Measurements from ENCODE around the gene PTBP3. TPM values are rescaled to one million over a fixed set of nuclear protein-coding genes. Genes with fewer than 3 reads are reported as not detected.
A peak's percentile ranks its signal among the peaks of the same experiment; 100 is the strongest.

The PTBP3 gene
- 24.0 TPM for polyA plus RNA-seq (2013, experiment 1 of 2)
- polyA plus RNA-seq (2013, experiment 2 of 2) = 23.4 TPM

GRCh38 chr9:112332977-112333638, at the start of gene PTBP3:
TSS of gene PTBP3 (minus strand) at chr9:112333619. CDS start at chr9:112297865, 35,754 bp downstream.
- no peaks in the 10 kb centered on the region for H3K27me3 ChIP-seq (ENCODE audit: control insufficient read depth in 3 of 3, insufficient read depth in 3 of 3, low read depth in 1 of 3, low read length in 3 of 3)
- H3K9ac ChIP-seq (ENCODE audit: low read depth, low read length, poor library complexity) = peak within 1 kb of the TSS; percentile 99
- no peaks in the 10 kb centered on the region for H3K9me3 ChIP-seq (replicated peaks in 1 of 2; ENCODE audit: control insufficient read depth in 2 of 2, insufficient read depth in 1 of 2, low read depth in 1 of 2, low read length in 2 of 2)
- H2AFZ ChIP-seq (ENCODE audit: low read length) = peak within 1 kb of the TSS; percentile 98
- peak within 1 kb of the TSS; percentile 100 for H2BK15ac ChIP-seq (ENCODE audit: low read length)
- H3K23ac ChIP-seq (ENCODE audit: low read depth, low read length, poor library complexity) = peak within 1 kb of the TSS; percentile 100
- peak within 1 kb of the TSS; percentile 98 for H3K18ac ChIP-seq (ENCODE audit: low read length)
- peak within 1 kb of the TSS; percentile 92 to 94 for H3K4me3 ChIP-seq (ENCODE audit: low read length in 2 of 2)
- H2BK12ac ChIP-seq (ENCODE audit: low read length) = no peak within 1 kb of the TSS
- WGBS, 2 donors (ENCODE audit: extremely low coverage in 2 of 2, insufficient read length in 2 of 2, insufficient replicate concordance in 1 of 2) = no CpG with 5 or more reads among the region's 90 CpGs
- peaks cover 0 to 3% of the 10 kb centered on the region in 2 donors for H3K4me1 ChIP-seq (ENCODE audit: control insufficient read depth in 2 of 2, insufficient read depth in 1 of 2, low read depth in 1 of 2, low read length in 2 of 2)
- H3K4me2 ChIP-seq (ENCODE audit: insufficient read depth, low read length, poor library complexity, severe bottlenecking) = peak within 1 kb of the TSS; percentile 54
- H3K36me3 ChIP-seq (replicated peaks in 1 of 2; ENCODE audit: control insufficient read depth in 2 of 2, insufficient read depth in 2 of 2, low read length in 2 of 2) = peaks cover 0 to 2% of the 10 kb centered on the region in 2 donors
- no peak within 1 kb of the TSS for H4K8ac ChIP-seq (ENCODE audit: low read depth, low read length)
- peak within 1 kb of the TSS; percentile 95 for H2BK5ac ChIP-seq (ENCODE audit: low read length)
- H3K27ac ChIP-seq (replicated peaks; ENCODE audit: low read length) = peak within 1 kb of the TSS; percentile 98
- H3K14ac ChIP-seq (ENCODE audit: low read length) = peak within 1 kb of the TSS; percentile 94
- H3K4ac ChIP-seq (ENCODE audit: low read length) = peak within 1 kb of the TSS; percentile 84
- no peaks in the 10 kb centered on the region for H3K79me1 ChIP-seq (ENCODE audit: low read depth, low read length)
- H4K91ac ChIP-seq (ENCODE audit: low read depth, low read length, poor library complexity) = no peak within 1 kb of the TSS
- no peak within 1 kb of the TSS for H2BK120ac ChIP-seq (ENCODE audit: low read depth, low read length)
- peak; percentile 70 for DNase-seq (ENCODE audit: low spot score)
- H2AK5ac ChIP-seq (ENCODE audit: low read depth, low read length) = no peak within 1 kb of the TSS

- peaks cover 1 to 4% of the 10 kb centered on the region in 2 donors for H3K4me1 ChIP-seq (ENCODE audit: control insufficient read depth in 2 of 2, insufficient read depth in 1 of 2, low read depth in 1 of 2, low read length in 2 of 2)
- peaks cover 7% of the 10 kb centered on the region for H3K79me1 ChIP-seq (ENCODE audit: low read depth, low read length)
- no peak overlapping the region for H3K9ac ChIP-seq (ENCODE audit: low read depth, low read length, poor library complexity)
- no peak overlapping the region for H2AFZ ChIP-seq (ENCODE audit: low read length)
- H3K36me3 ChIP-seq (replicated peaks in 1 of 2; ENCODE audit: control insufficient read depth in 2 of 2, insufficient read depth in 2 of 2, low read length in 2 of 2) = peaks cover 0 to 26% of the 10 kb centered on the region in 2 donors
- H2BK5ac ChIP-seq (ENCODE audit: low read length) = no peak overlapping the region
- no peak overlapping the region for H2BK120ac ChIP-seq (ENCODE audit: low read depth, low read length)
- no peak overlapping the region for H3K4ac ChIP-seq (ENCODE audit: low read length)
- H4K91ac ChIP-seq (ENCODE audit: low read depth, low read length, poor library complexity) = no peak overlapping the region
- no peak overlapping the region for H3K4me2 ChIP-seq (ENCODE audit: insufficient read depth, low read length, poor library complexity, severe bottlenecking)
- WGBS, 2 donors (ENCODE audit: extremely low coverage in 2 of 2, insufficient read length in 2 of 2, insufficient replicate concordance in 1 of 2) = no CpG with 5 or more reads among the region's 11 CpGs
- H3K27me3 ChIP-seq (ENCODE audit: control insufficient read depth in 3 of 3, insufficient read depth in 3 of 3, low read depth in 1 of 3, low read length in 3 of 3) = peaks cover 0 to 2% (median 0%) of the 10 kb centered on the region in 3 experiments
- no peak overlapping the region for H3K27ac ChIP-seq (replicated peaks; ENCODE audit: low read length)
- no peak for DNase-seq (ENCODE audit: low spot score)
- no peak overlapping the region for H3K18ac ChIP-seq (ENCODE audit: low read length)
- no peak overlapping the region for H2BK12ac ChIP-seq (ENCODE audit: low read length)
- H4K8ac ChIP-seq (ENCODE audit: low read depth, low read length) = no peak overlapping the region
- no peak overlapping the region for H2AK5ac ChIP-seq (ENCODE audit: low read depth, low read length)
- H3K4me3 ChIP-seq (ENCODE audit: low read length in 2 of 2) = no peak overlapping the region
- no peaks in the 10 kb centered on the region for H3K9me3 ChIP-seq (replicated peaks in 1 of 2; ENCODE audit: control insufficient read depth in 2 of 2, insufficient read depth in 1 of 2, low read depth in 1 of 2, low read length in 2 of 2)
- no peak overlapping the region for H3K23ac ChIP-seq (ENCODE audit: low read depth, low read length, poor library complexity)
- H2BK15ac ChIP-seq (ENCODE audit: low read length) = no peak overlapping the region
- H3K14ac ChIP-seq (ENCODE audit: low read length) = no peak overlapping the region
Observed at GRCh38 chr9:112382501-112383364, 49.3 kb upstream of the PTBP3 start.

GRCh38 chr9:112382066-112382465, 48.6 kb upstream of the PTBP3 start:
- H3K4me2 ChIP-seq (ENCODE audit: insufficient read depth, low read length, poor library complexity, severe bottlenecking) = no peak overlapping the region
- peaks cover 5 to 7% of the 10 kb centered on the region in 2 donors for H3K4me1 ChIP-seq (ENCODE audit: control insufficient read depth in 2 of 2, insufficient read depth in 1 of 2, low read depth in 1 of 2, low read length in 2 of 2)

GRCh38 chr9:112380825-112381221, 47.4 kb upstream of the PTBP3 start:
- no peak overlapping the region for H3K18ac ChIP-seq (ENCODE audit: low read length)
- H3K36me3 ChIP-seq (replicated peaks in 1 of 2; ENCODE audit: control insufficient read depth in 2 of 2, insufficient read depth in 2 of 2, low read length in 2 of 2) = peaks cover 0 to 7% of the 10 kb centered on the region in 2 donors
- peak overlapping the region in 1 of 2 donors; percentile 96 for H3K4me3 ChIP-seq (ENCODE audit: low read length in 2 of 2)
- no CpG with 5 or more reads among the region's 7 CpGs for WGBS, 2 donors (ENCODE audit: extremely low coverage in 2 of 2, insufficient read length in 2 of 2, insufficient replicate concordance in 1 of 2)
- no peak overlapping the region for H4K91ac ChIP-seq (ENCODE audit: low read depth, low read length, poor library complexity)
- H3K14ac ChIP-seq (ENCODE audit: low read length) = no peak overlapping the region
- no peak overlapping the region for H2BK12ac ChIP-seq (ENCODE audit: low read length)
- no peak overlapping the region for H4K8ac ChIP-seq (ENCODE audit: low read depth, low read length)
- peaks cover 0 to 2% (median 0%) of the 10 kb centered on the region in 3 experiments for H3K27me3 ChIP-seq (ENCODE audit: control insufficient read depth in 3 of 3, insufficient read depth in 3 of 3, low read depth in 1 of 3, low read length in 3 of 3)
- H3K9me3 ChIP-seq (replicated peaks in 1 of 2; ENCODE audit: control insufficient read depth in 2 of 2, insufficient read depth in 1 of 2, low read depth in 1 of 2, low read length in 2 of 2) = peaks cover 0 to 10% of the 10 kb centered on the region in 2 donors
- H2BK120ac ChIP-seq (ENCODE audit: low read depth, low read length) = no peak overlapping the region
- H3K4me2 ChIP-seq (ENCODE audit: insufficient read depth, low read length, poor library complexity, severe bottlenecking) = no peak overlapping the region
- H2AK5ac ChIP-seq (ENCODE audit: low read depth, low read length) = no peak overlapping the region
- H2BK15ac ChIP-seq (ENCODE audit: low read length) = no peak overlapping the region
- no peak overlapping the region for H3K23ac ChIP-seq (ENCODE audit: low read depth, low read length, poor library complexity)
- DNase-seq (ENCODE audit: low spot score) = no peak
- peaks cover 6 to 7% of the 10 kb centered on the region in 2 donors for H3K4me1 ChIP-seq (ENCODE audit: control insufficient read depth in 2 of 2, insufficient read depth in 1 of 2, low read depth in 1 of 2, low read length in 2 of 2)
- no peak overlapping the region for H3K9ac ChIP-seq (ENCODE audit: low read depth, low read length, poor library complexity)
- peak overlapping the region; percentile 99 for H2AFZ ChIP-seq (ENCODE audit: low read length)
- no peak overlapping the region for H3K4ac ChIP-seq (ENCODE audit: low read length)
- no peak overlapping the region for H2BK5ac ChIP-seq (ENCODE audit: low read length)
- H3K79me1 ChIP-seq (ENCODE audit: low read depth, low read length) = peaks cover 9% of the 10 kb centered on the region
- H3K27ac ChIP-seq (replicated peaks; ENCODE audit: low read length) = no peak overlapping the region

More at GRCh38 chr9:112382066-112382465, 48.6 kb upstream of the PTBP3 start:
- Histone ChIP-seq H2BK5ac (ENCODE audit: low read length) (no peak overlapping the region), H3K4ac (ENCODE audit: low read length) (no peak overlapping the region), H3K27me3 (ENCODE audit: control insufficient read depth in 3 of 3, insufficient read depth in 3 of 3, low read depth in 1 of 3, low read length in 3 of 3) (peaks cover 0 to 2% (median 0%) of the 10 kb centered on the region in 3 experiments), H2AFZ (ENCODE audit: low read length) (no peak overlapping the region), H3K27ac (replicated peaks; ENCODE audit: low read length) (no peak overlapping the region), H3K4me3 (ENCODE audit: low read length in 2 of 2) (no peak overlapping the region), H2BK120ac (ENCODE audit: low read depth, low read length) (no peak overlapping the region), H3K23ac (ENCODE audit: low read depth, low read length, poor library complexity) (no peak overlapping the region), H3K14ac (ENCODE audit: low read length) (no peak overlapping the region), H2AK5ac (ENCODE audit: low read depth, low read length) (no peak overlapping the region), H3K9ac (ENCODE audit: low read depth, low read length, poor library complexity) (no peak overlapping the region), H3K18ac (ENCODE audit: low read length) (no peak overlapping the region), H2BK12ac (ENCODE audit: low read length) (no peak overlapping the region), H3K9me3 (replicated peaks in 1 of 2; ENCODE audit: control insufficient read depth in 2 of 2, insufficient read depth in 1 of 2, low read depth in 1 of 2, low read length in 2 of 2) (peaks cover 0 to 3% of the 10 kb centered on the region in 2 donors), H4K8ac (ENCODE audit: low read depth, low read length) (no peak overlapping the region), H3K79me1 (ENCODE audit: low read depth, low read length) (peaks cover 7% of the 10 kb centered on the region), H4K91ac (ENCODE audit: low read depth, low read length, poor library complexity) (no peak overlapping the region), H3K36me3 (replicated peaks in 1 of 2; ENCODE audit: control insufficient read depth in 2 of 2, insufficient read depth in 2 of 2, low read length in 2 of 2) (peaks cover 0 to 19% of the 10 kb centered on the region in 2 donors), H2BK15ac (ENCODE audit: low read length) (no peak overlapping the region)
- no CpG with 5 or more reads among the region's 7 CpGs for WGBS, 2 donors (ENCODE audit: extremely low coverage in 2 of 2, insufficient read length in 2 of 2, insufficient replicate concordance in 1 of 2)
- DNase-seq (ENCODE audit: low spot score) = no peak
